ENCODE measurements around the gene TRPM3.

DNA sequence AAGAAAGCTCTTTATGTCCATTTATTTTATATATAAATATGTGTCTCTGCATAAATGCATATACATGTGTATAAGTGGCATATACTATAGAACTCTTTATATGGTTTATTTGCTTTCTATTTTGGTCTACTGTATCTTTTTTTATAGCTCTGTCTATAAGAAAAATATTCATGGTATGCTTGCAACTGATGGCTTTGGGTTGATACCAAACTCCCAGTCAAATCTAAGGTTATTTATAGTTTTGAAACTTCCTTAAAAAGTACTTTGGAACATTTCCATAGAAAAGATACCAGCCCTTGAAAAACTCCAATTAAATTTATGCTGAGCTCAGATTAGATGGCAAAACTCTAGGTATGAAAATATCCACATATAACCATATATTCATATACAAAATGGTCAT is 587.0 kb downstream of the TRPM3 start:
- TF ChIP-seq, protein P1, sequence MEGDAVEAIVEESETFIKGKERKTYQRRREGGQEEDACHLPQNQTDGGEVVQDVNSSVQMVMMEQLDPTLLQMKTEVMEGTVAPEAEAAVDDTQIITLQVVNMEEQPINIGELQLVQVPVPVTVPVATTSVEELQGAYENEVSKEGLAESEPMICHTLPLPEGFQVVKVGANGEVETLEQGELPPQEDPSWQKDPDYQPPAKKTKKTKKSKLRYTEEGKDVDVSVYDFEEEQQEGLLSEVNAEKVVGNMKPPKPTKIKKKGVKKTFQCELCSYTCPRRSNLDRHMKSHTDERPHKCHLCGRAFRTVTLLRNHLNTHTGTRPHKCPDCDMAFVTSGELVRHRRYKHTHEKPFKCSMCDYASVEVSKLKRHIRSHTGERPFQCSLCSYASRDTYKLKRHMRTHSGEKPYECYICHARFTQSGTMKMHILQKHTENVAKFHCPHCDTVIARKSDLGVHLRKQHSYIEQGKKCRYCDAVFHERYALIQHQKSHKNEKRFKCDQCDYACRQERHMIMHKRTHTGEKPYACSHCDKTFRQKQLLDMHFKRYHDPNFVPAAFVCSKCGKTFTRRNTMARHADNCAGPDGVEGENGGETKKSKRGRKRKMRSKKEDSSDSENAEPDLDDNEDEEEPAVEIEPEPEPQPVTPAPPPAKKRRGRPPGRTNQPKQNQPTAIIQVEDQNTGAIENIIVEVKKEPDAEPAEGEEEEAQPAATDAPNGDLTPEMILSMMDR (IDR thresholded peaks at IDR 0.05), result no peak
- no peak for TF ChIP-seq POLR2A (IDR thresholded peaks at IDR 0.05)
